ENCODE results near the gene HTT-AS. TPM values are rescaled to one million over a fixed set of nuclear protein-coding genes. Genes with fewer than 3 reads are reported as not detected.
"Not testable (repeated sequence)": the region's sequence is repeated elsewhere in the genome, so short reads cannot be mapped to it uniquely, and the experiment has no call there.

The HTT-AS gene
- total RNA-seq, 6 donors from 2014 or later: not detected

DNA sequence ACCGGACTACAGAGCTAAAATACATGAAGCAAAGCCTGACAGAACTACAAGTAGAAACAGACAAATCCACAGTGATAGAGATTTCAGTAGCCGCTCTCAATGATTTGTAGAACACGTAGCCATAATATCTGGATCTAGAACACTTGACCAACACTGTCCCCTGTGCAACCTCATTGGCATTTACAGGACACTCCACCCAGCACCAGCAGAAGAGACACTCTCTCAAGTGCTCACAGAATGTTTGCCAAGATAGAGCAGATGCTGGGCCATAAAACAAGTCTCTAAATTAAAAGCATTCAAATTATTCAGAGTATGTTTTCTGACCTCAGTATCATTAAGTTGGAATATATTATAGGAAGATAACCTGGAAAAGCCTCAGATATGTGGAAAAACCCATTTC is 21.9 kb upstream of the HTT-AS start:
- peaks cover 7 to 40% (median 23%) of the 10 kb centered on the region in 4 donors for H3K36me3 ChIP-seq
- 96 to 97% methylated on average over 3 of the region's 3 CpGs for whole genome bisulfite sequencing, 2 donors
- TF ChIP-seq, protein P1, sequence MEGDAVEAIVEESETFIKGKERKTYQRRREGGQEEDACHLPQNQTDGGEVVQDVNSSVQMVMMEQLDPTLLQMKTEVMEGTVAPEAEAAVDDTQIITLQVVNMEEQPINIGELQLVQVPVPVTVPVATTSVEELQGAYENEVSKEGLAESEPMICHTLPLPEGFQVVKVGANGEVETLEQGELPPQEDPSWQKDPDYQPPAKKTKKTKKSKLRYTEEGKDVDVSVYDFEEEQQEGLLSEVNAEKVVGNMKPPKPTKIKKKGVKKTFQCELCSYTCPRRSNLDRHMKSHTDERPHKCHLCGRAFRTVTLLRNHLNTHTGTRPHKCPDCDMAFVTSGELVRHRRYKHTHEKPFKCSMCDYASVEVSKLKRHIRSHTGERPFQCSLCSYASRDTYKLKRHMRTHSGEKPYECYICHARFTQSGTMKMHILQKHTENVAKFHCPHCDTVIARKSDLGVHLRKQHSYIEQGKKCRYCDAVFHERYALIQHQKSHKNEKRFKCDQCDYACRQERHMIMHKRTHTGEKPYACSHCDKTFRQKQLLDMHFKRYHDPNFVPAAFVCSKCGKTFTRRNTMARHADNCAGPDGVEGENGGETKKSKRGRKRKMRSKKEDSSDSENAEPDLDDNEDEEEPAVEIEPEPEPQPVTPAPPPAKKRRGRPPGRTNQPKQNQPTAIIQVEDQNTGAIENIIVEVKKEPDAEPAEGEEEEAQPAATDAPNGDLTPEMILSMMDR (IDR thresholded peaks at IDR 0.05): no peak
- no peak for TF ChIP-seq POLR2AphosphoS5 (IDR thresholded peaks at IDR 0.05)
- TF ChIP-seq EP300 (IDR thresholded peaks at IDR 0.05): no peak
- TF ChIP-seq POLR2A (IDR thresholded peaks at IDR 0.05): no peak

DNA sequence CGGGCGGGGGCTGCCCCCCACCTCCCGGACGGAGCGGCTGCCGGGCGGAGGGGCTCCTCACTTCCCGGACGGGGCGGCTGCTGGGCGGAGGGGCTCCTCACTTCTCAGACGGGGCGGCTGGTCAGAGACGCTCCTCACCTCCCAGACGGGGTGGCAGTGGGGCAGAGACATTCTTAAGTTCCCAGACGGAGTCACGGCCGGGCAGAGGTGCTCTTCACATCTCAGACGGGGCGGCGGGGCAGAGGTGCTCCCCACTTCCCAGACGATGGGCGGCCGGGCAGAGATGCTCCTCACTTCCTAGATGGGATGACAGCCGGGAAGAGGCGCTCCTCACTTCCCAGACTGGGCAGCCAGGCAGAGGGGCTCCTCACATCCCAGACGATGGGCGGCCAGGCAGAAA is 20.4 kb upstream of the HTT-AS start:
- H3K27me3 ChIP-seq; H3K4me3 ChIP-seq; DNase-seq; H3K9me3 ChIP-seq; H3K4me1 ChIP-seq; ATAC-seq (ENCODE audit: low FRiP score in 2 of 2); H3K27ac ChIP-seq: not testable (repeated sequence)
- 97 to 100% methylated on average over 10 to 15 of the region's 28 CpGs for WGBS, 2 donors
- H3K36me3 ChIP-seq: peaks cover 0 to 33% (median 10%) of the 10 kb centered on the region in 4 donors

More for the DNA sequence above, 21.9 kb upstream of the HTT-AS start:
- Histone ChIP-seq H3K9me3 (no peaks in the 10 kb centered on the region), H3K4me3 (no peak overlapping the region), H3K27me3 (no peaks in the 10 kb centered on the region), H3K27ac (no peak overlapping the region), H3K4me1 (no peaks in the 10 kb centered on the region)
- no peak for ATAC-seq (ENCODE audit: low FRiP score in 2 of 2)
- no peak for DNase-seq

DNA sequence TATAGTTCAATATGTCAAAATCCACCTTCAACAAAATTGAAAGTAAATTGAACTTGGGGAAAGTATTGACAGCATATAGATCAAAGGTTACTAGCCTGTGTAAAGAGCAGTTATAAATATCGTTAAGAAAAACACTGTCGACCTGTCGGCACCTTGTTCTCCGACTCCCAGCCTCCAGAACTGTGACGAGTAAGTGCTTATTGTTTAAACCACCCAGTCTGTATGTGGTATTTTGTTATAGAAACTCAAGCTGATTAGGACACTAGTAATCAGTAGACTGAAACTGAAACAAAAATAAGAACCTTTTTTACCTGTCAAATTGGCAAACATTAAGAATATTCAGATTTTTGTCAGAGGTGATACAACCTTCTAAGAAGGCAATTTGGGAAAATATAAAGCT is 17.1 kb upstream of the HTT-AS start:
- no peak for ATAC-seq (ENCODE audit: low FRiP score in 2 of 2)
- WGBS, 2 donors: 70% methylated on average over 5 of the region's 5 CpGs
- H3K9me3 ChIP-seq: no peaks in the 10 kb centered on the region

DNA sequence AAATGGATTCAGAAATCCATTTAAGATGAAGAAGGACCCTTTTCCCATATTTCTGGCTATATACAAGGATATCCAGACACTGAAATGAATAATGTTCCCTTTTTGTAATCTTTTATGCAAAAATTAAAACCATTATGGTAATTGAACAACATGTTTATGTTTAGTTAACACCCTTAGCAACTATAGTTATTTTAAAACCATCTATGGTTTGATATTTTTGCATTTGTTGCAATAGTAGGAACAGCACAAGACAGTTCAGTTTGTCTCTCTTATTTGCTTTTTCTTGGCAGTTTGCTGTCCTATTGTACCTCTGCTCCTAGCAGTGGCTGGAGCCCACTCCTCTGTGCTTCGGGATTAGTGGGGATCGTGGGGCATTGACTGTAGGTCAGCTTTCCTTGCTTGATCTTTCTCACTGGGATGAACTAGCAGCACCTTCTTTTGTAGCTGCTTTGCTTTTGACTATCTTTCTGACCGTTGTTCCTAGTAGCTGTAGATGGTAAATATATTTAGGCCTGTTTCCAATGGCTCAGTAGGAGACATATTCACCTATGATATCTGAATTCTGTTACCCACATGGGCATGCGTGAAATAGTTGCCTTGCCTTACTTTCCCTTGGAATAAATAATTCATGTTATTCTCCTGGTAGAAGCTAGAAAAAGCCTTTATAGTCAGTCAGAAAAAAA is 12.9 kb upstream of the HTT-AS start:
- DNase-seq (no peak), ATAC-seq (ENCODE audit: low FRiP score in 2 of 2) (no peak)
- H3K4me1 ChIP-seq: peaks cover 2 to 15% (median 9%) of the 10 kb centered on the region in 4 donors
- no peaks in the 10 kb centered on the region for H3K9me3 ChIP-seq
- no peaks in the 10 kb centered on the region for H3K27me3 ChIP-seq
- WGBS, 2 donors: 86 to 89% methylated on average over 4 of the region's 4 CpGs
- no peak overlapping the region for H3K27ac ChIP-seq
- no peak overlapping the region for H3K4me3 ChIP-seq
- H3K36me3 ChIP-seq: peaks cover 4 to 29% (median 16%) of the 10 kb centered on the region in 4 donors
- TF ChIP-seq, protein P1 (IDR thresholded peaks at IDR 0.05): no peak
- TF ChIP-seq POLR2AphosphoS5 (IDR thresholded peaks at IDR 0.05) (no peak), EP300 (IDR thresholded peaks at IDR 0.05) (no peak), POLR2A (IDR thresholded peaks at IDR 0.05) (no peak)

More for the DNA sequence above, 17.1 kb upstream of the HTT-AS start:
- TF ChIP-seq EP300 (IDR thresholded peaks at IDR 0.05): no peak
- Histone ChIP-seq H3K4me3 (no peak overlapping the region), H3K27ac (no peak overlapping the region), H3K36me3 (peaks cover 4 to 43% (median 21%) of the 10 kb centered on the region in 4 donors), H3K27me3 (no peaks in the 10 kb centered on the region), H3K4me1 (no peaks in the 10 kb centered on the region)
- no peak for DNase-seq

DNA sequence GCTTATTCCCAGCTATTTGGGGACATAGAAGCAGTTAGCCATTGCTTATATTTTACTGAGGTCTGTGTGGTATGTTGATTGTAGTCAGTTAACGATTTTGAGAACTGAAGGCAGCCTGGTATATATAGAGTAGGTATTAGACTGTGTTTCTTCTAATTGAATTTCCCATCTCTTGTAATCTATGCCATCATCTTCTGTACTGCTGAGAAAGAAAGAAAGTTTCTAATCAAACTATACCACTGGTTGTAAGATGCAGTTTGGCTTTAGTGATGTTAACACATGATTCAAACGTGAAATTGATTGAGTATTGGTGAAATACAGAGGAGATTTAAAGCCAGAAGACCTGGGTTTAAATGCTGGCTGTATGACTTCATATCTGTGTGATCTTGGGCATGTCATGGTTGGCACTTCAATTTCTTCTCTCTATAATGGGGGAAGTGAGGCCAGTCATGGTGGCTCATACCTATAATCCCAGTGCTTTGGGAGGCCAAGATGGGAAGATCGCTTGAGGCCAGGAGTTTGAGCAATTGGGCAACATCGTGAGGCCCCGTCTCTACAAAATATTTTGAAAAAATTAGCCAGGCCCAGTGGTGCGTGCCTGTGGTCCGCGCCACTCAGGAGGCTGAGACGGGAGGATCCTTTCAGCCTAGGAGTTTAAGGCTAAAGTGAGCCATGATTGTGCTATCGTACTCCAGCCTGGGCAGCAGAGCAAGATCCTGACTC is 11.8 kb upstream of the HTT-AS start:
- no peak for ATAC-seq (ENCODE audit: low FRiP score in 2 of 2)
- Histone ChIP-seq H3K36me3 (peaks cover 4 to 26% (median 16%) of the 10 kb centered on the region in 4 donors), H3K4me3 (no peak overlapping the region), H3K9me3 (no peaks in the 10 kb centered on the region), H3K27ac (no peak overlapping the region), H3K27me3 (no peaks in the 10 kb centered on the region), H3K4me1 (peaks cover 2 to 15% (median 9%) of the 10 kb centered on the region in 4 donors)
- DNase-seq: no peak
- 95% methylated on average over 10 of the region's 10 CpGs for WGBS, 2 donors
- no peak for TF ChIP-seq POLR2A (IDR thresholded peaks at IDR 0.05)
- no peak for TF ChIP-seq POLR2AphosphoS5 (IDR thresholded peaks at IDR 0.05)
- TF ChIP-seq, protein P1 (IDR thresholded peaks at IDR 0.05): no peak
- TF ChIP-seq EP300 (IDR thresholded peaks at IDR 0.05): no peak
